ENCODE results near the gene FES. TPM values are rescaled to one million over a fixed set of nuclear protein-coding genes. Genes with fewer than 3 reads are reported as not detected.
A peak's percentile ranks its signal among the peaks of the same experiment; 100 is the strongest.

Gene FES
- total and polyA plus RNA-seq, 7 donors, result 4.9 to 35.5 (median 28.0) TPM

DNA sequence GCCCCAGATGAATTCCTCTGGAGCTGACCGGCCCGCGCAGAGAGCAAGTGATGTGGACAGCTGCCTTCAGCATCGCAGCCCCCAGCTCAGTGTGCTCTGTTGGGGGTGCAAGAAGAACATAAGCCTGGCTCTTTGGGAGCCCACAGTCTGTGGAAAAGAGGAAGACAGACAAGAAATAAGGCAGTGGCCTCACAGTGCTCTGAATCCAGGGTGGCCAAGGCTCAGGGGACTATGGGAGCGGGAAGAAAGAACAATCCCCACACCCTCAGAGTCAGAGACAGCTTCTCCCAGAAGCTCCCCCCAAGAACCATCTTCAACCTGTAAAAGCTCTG, 48.3 kb downstream of the FES start:
- Histone ChIP-seq H3K4me1 (peaks cover 0 to 58% (median 53%) of the 10 kb centered on the region in 4 donors), H3K36me3 (peaks cover 0 to 7% (median 0%) of the 10 kb centered on the region in 4 donors), H3K27me3 (no peaks in the 10 kb centered on the region), H3K27ac (peak overlapping the region; percentile 85 to 92 (median 90)), H3K4me3 (peak overlapping the region in 3 of 4 donors; percentile 67 to 79 (median 73)), H3K9me3 (no peaks in the 10 kb centered on the region)
- TF ChIP-seq EP300 (IDR thresholded peaks at IDR 0.05), result no peak
- TF ChIP-seq, protein P1, sequence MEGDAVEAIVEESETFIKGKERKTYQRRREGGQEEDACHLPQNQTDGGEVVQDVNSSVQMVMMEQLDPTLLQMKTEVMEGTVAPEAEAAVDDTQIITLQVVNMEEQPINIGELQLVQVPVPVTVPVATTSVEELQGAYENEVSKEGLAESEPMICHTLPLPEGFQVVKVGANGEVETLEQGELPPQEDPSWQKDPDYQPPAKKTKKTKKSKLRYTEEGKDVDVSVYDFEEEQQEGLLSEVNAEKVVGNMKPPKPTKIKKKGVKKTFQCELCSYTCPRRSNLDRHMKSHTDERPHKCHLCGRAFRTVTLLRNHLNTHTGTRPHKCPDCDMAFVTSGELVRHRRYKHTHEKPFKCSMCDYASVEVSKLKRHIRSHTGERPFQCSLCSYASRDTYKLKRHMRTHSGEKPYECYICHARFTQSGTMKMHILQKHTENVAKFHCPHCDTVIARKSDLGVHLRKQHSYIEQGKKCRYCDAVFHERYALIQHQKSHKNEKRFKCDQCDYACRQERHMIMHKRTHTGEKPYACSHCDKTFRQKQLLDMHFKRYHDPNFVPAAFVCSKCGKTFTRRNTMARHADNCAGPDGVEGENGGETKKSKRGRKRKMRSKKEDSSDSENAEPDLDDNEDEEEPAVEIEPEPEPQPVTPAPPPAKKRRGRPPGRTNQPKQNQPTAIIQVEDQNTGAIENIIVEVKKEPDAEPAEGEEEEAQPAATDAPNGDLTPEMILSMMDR (IDR thresholded peaks at IDR 0.05), result peak in 1 of 4 experiments; percentile 64
- intact Hi-C loops (cut with DNase I), result loop anchor here (1.0 to 5.0 kb wide), 2 partner anchors 30 to 285 kb away; no protein-coding TSS in a partner anchor
- no peak for DNase-seq
- WGBS, 2 donors, result 17 to 20% methylated on average over 5 of the region's 5 CpGs

DNA sequence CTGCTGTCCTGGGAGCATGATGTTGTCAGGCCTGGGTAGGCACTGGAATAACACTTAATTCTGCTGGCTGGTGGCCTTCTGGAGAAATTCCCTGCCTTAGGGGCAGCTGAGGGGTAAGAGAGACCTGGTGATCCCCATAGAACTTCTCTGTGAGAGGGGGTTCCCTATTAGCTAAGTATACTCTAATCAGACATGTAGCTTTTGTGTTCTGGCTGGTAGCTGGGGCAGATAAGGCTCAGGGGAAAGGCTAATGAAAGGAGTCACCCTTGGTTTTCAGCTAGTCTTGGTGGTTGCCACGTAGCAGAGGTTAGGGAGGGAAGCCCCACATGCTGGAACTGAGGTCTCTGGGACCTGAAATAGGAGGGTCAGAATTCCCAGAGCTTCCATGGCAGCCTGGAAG, 49.0 kb downstream of the FES start:
- DNase-seq, result no peak
- TF ChIP-seq EP300 (IDR thresholded peaks at IDR 0.05) (no peak), POLR2A (IDR thresholded peaks at IDR 0.05) (no peak), POLR2AphosphoS5 (IDR thresholded peaks at IDR 0.05) (no peak)
- TF ChIP-seq, protein P1 (IDR thresholded peaks at IDR 0.05), result no peak
- no peak overlapping the region for H3K4me3 ChIP-seq
- H3K4me1 ChIP-seq, result peaks cover 0 to 58% (median 53%) of the 10 kb centered on the region in 4 donors
- H3K36me3 ChIP-seq, result peaks cover 0 to 14% (median 2%) of the 10 kb centered on the region in 4 donors
- H3K9me3 ChIP-seq, result no peaks in the 10 kb centered on the region
- 61 to 86% methylated on average over 1 of the region's 1 CpG for WGBS, 2 donors
- peak overlapping the region in 2 of 4 donors; percentile 85 to 92 for H3K27ac ChIP-seq
- H3K27me3 ChIP-seq, result no peaks in the 10 kb centered on the region
- intact Hi-C loops (cut with DNase I), result loop anchor here (5.0 kb wide), 1 partner anchor 286 kb away; no protein-coding TSS in a partner anchor

DNA sequence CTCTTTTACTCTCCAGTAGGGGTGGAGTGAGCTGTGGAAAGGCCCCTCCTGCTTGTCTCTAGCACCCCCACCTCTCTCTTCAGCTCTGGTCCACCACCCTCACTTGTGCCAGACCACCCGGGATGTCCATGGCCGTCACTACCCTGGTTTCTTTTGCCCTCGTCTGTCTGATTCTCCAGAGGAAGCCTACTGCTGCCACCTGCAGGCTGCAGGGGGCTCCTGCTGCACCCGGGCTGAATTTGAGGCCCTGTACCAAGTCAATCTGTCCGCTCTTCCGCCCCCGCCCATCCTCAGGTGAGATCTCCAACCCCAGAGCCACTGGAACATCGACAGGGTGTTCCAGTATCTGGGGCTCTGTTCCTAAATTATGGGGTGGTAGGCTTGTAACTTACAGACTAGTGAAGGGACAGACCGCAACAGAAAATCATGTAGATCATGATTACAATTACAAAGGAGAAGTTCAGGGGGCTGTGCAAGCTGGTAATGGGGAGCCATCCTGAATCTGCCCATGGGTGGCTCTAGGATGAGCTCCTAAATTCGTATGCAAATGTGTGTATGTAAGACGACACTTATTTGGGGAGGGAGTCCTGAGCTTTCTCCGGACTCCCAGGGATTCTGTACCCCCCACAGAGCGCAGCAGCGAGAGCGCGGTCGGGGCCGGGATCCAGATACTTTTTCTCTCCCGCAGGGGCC, 50.1 kb downstream of the FES start:
- Histone ChIP-seq H3K4me1 (peaks cover 0 to 57% (median 50%) of the 10 kb centered on the region in 4 donors), H3K4me3 (peak overlapping the region; percentile 54 to 79 (median 66)), H3K36me3 (peaks cover 0 to 25% (median 13%) of the 10 kb centered on the region in 4 donors), H3K27me3 (no peaks in the 10 kb centered on the region), H3K9me3 (no peaks in the 10 kb centered on the region), H3K27ac (peak overlapping the region; percentile 79 to 86 (median 82))
- peak; percentile 90 for DNase-seq
- 1 to 2% methylated on average over 19 of the region's 19 CpGs for WGBS, 2 donors
- intact Hi-C loops (cut with DNase I), result loop anchor here (5.0 kb wide), 1 partner anchor 287 kb away; no protein-coding TSS in a partner anchor
- TF ChIP-seq, protein P1 (IDR thresholded peaks at IDR 0.05), result peak; percentile 77 to 86 (median 80)
- TF ChIP-seq POLR2AphosphoS5 (IDR thresholded peaks at IDR 0.05), result no peak
- TF ChIP-seq POLR2A (IDR thresholded peaks at IDR 0.05), result no peak

DNA sequence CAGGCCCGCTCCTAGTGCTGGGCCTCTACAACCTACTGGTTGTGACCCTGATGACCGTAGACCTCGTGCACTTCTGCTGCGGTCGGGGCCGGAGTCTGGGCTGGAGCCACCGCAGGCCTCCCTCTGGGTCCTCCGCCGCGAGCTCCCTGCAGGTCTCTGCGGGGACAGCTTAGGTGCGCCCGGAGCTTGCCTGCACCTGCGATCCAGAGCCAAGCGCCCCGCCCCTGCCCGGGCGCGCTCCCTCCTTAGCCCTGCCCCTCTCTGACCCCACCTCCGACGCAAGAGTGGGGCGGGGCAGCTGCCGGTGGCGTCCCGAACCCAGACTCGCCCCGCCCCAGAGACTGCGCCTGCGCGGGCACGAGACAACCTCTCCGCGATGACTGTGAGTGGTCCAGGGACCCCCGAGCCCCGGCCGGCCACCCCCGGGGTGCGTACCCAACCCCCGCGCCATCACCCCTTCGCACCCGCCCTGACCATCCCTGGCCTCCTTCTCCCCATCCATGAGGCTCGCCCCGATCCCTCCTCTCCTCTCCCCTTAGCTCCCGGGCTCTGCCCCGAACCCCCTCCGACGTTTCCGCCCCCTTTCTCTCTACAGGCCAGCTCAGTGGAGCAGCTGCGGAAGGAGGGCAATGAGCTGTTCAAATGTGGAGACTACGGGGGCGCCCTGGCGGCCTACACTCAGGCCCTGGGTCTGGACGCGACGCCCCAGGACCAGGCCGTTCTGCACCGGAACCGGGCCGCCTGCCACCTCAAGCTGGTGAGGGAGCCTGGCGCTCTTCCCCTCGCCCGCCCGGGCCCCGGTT, 50.8 kb downstream of the FES start, which contains the start of gene UNC45A:
UNC45A (plus strand) TSS at position 337 of the 803 bp plus-strand sequence; CDS start at position 377, 40 bp downstream.
- no peaks in the 10 kb centered on the region for H3K27me3 ChIP-seq
- DNase-seq, result peak; percentile 95
- no peaks in the 10 kb centered on the region for H3K9me3 ChIP-seq
- H3K27ac ChIP-seq, result peak within 1 kb of the TSS; percentile 79 to 86 (median 82)
- WGBS, 2 donors, result 1% methylated on average over 65 of the region's 65 CpGs
- H3K4me3 ChIP-seq, result peak within 1 kb of the TSS; percentile 54 to 79 (median 66)
- H3K4me1 ChIP-seq, result peaks cover 0 to 57% (median 47%) of the 10 kb centered on the region in 4 donors
- H3K36me3 ChIP-seq, result peaks cover 6 to 32% (median 20%) of the 10 kb centered on the region in 4 donors
- intact Hi-C loops (cut with DNase I), result loop anchor here (5.0 kb wide), 1 partner anchor 288 kb away; no protein-coding TSS in a partner anchor
- TF ChIP-seq, protein P1 (IDR thresholded peaks at IDR 0.05), result no peak
- TF ChIP-seq POLR2A (IDR thresholded peaks at IDR 0.05) (peak in 1 of 2 donors; percentile 71), EP300 (IDR thresholded peaks at IDR 0.05) (no peak), POLR2AphosphoS5 (IDR thresholded peaks at IDR 0.05) (peak; percentile 52 to 74 (median 60))
